ACC112 (cell line): ENCODE data around the gene DNPEP.

Experiments
- H2AFZ ChIP-seq: fragments of 200-600 bp; sonication (generic); one replicate; pipeline ENCODE4 v1.6.0; 2017; ENCODE audit warnings: antibody characterized with exemption, low read length; ENCODE audit not compliant: unreplicated experiment
- H3K27ac ChIP-seq: fragments of 200-600 bp; sonication (generic); 2 replicates; pipeline ENCODE4 v1.5.1; 2014; ENCODE audit warnings: low read depth, mild to moderate bottlenecking, antibody characterized with exemption, low read length, moderate library complexity
- H3K27me3 ChIP-seq: fragments of 200-600 bp; sonication (generic); 2 replicates; pipeline ENCODE4 v1.6.1; 2014; ENCODE audit warnings: mild to moderate bottlenecking, antibody characterized with exemption, low read length, moderate library complexity, mixed read lengths; ENCODE audit not compliant: insufficient read depth
- H3K36me3 ChIP-seq: fragments of 200-600 bp; sonication (generic); 2 replicates; pipeline ENCODE4 v1.6.1; 2016; ENCODE audit warnings: mild to moderate bottlenecking, antibody characterized with exemption, low read length, moderate library complexity, mixed read lengths; ENCODE audit not compliant: insufficient read depth
- H3K4me1 ChIP-seq: fragments of 200-600 bp; sonication (generic); one replicate; pipeline ENCODE4 v1.6.1; 2016; ENCODE audit warnings: low read length, mixed read lengths; ENCODE audit not compliant: insufficient read depth, unreplicated experiment, control insufficient read depth
- H3K4me3 ChIP-seq: fragments of 200-600 bp; sonication (generic); 2 replicates; pipeline ENCODE4 v1.5.1; 2014; ENCODE audit warnings: mild to moderate bottlenecking, low read depth, low read length
- H3K79me2 ChIP-seq: fragments of 200-600 bp; sonication (generic); one replicate; pipeline ENCODE4 v1.6.0; 2016; ENCODE audit warnings: low read length; ENCODE audit not compliant: control insufficient read depth, unreplicated experiment, insufficient read depth

DNPEP gene

DNA sequence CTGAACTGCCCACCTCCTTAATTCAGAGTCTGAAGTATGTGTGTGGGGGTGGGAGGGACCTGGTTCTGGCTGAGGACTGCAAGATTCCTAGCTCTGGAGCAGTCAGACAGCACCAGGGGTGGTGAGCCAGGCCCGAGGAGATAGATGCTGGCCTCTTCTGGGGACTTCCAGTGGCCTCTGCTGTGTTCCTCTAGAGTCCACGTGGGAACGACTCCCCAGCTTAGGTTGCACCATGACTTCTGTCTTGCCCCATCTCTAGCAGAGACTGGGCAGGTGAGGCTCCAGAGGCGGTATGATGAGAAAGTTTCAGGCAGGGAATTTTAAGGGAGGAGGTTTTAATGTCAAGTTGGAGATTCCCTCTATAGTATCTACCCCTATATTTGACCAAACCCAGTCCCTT is 33.1 kb downstream of the DNPEP start:
- Histone ChIP-seq H3K27ac (no peak overlapping the region), H3K36me3 (no peaks in the 10 kb centered on the region), H3K79me2 (no peaks in the 10 kb centered on the region), H3K4me1 (peaks cover 6% of the 10 kb centered on the region), H2AFZ (no peak overlapping the region), H3K4me3 (no peak overlapping the region), H3K27me3 (peaks cover 36% of the 10 kb centered on the region)

- Histone ChIP-seq H3K36me3 (no peaks in the 10 kb centered on the region), H3K27me3 (peaks cover 30% of the 10 kb centered on the region), H3K4me3 (no peak overlapping the region), H3K27ac (no peak overlapping the region), H3K79me2 (no peaks in the 10 kb centered on the region), H2AFZ (no peak overlapping the region), H3K4me1 (peaks cover 4% of the 10 kb centered on the region)
These were observed 34.6 kb downstream of the DNPEP start for GRCh38 chr2:219353129-219353528.

GRCh38 chr2:219352448-219353023 is 35.2 kb downstream of the DNPEP start:
- Histone ChIP-seq H2AFZ (no peak overlapping the region), H3K4me3 (no peak overlapping the region)

DNA sequence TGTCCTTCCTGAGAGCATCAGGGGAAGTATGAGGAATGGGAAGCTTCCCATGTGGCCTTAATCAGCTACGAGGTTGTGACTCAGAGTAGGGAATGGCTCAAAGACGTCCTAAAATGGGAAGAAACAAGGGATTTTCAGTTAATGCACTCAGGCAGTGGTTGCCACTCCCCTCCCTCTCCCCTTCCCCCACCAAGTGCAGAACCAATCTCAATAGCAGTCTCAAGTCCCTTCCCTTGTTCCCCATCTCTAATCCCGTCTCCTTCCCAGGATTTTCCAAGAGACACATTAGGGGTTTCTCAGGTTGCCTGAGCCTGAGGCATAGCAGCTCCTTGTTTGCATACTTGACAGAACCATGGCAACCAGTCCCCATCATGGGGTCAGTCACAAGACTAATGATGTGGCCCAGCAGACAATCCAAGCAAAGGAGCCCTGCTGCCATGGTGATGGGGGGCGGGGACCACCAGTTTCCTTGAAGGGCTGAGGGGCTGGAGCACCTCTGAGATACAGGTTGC is 36.9 kb downstream of the DNPEP start:
- Histone ChIP-seq H3K27ac (no peak overlapping the region), H3K4me1 (peaks cover 4% of the 10 kb centered on the region), H3K27me3 (peaks cover 27% of the 10 kb centered on the region), H3K79me2 (no peaks in the 10 kb centered on the region), H2AFZ (no peak overlapping the region), H3K36me3 (no peaks in the 10 kb centered on the region), H3K4me3 (no peak overlapping the region)

More at GRCh38 chr2:219352448-219353023, 35.2 kb downstream of the DNPEP start:
- H3K36me3 ChIP-seq, result no peaks in the 10 kb centered on the region
- peaks cover 28% of the 10 kb centered on the region for H3K27me3 ChIP-seq
- no peaks in the 10 kb centered on the region for H3K79me2 ChIP-seq
- peaks cover 4% of the 10 kb centered on the region for H3K4me1 ChIP-seq
- no peak overlapping the region for H3K27ac ChIP-seq

DNA sequence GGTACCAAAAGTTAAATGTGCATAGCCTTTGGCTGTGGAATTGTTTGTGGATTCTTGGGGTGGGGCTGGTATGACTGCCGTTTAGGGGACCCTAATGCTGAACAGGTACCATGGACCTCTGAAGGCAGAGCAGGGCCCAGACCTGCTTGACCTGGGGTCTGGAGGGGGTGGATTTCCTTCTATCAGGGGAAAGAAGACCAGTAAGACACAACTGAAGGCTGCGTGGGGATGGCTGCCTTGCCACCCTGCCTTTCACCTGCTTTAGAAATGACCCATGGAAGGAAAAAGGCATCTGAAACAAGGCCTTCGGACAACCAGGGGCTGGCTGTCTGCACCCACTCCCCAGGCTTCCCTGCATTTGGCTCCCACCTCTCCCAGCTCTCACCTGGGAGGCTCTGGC is 37.5 kb downstream of the DNPEP start:
- Histone ChIP-seq H3K27me3 (peaks cover 30% of the 10 kb centered on the region), H2AFZ (no peak overlapping the region), H3K4me1 (peaks cover 4% of the 10 kb centered on the region), H3K79me2 (no peaks in the 10 kb centered on the region), H3K4me3 (no peak overlapping the region), H3K36me3 (no peaks in the 10 kb centered on the region), H3K27ac (no peak overlapping the region)

DNA sequence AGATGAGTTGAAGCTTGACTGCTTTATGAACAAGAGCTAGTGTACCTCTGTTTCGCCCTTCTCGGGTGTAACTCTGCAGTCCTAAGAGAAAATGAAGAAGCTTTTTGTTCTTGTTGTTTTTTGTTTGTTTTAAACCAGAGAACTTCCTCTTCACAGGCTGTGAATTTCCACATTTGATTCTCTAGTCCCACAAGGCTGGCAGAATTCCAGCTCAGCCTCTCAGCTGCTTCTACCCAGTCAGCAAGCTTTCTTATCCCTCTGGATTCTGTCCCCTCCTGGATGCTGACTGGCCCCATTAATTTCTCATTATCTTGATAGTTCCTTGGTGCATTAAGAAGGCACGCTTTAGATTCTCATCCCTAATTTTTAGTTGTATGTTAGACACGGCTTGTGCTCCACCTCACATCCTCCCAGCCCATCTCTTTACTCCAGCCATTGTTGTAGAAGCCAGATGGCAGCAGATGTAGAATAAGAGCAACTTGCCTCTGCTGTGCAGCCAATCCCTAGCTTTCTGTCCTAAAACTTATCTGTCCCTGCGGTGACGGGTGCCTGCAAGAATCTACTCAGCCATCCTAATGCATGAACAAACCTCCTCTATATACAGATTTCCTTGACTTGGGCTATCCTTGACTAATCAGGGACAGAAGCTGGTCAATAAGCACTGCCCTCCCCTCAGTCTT is 42.8 kb downstream of the DNPEP start:
- H3K4me1 ChIP-seq, result no peaks in the 10 kb centered on the region
- no peaks in the 10 kb centered on the region for H3K79me2 ChIP-seq
- no peak overlapping the region for H2AFZ ChIP-seq
- H3K27me3 ChIP-seq, result peaks cover 45% of the 10 kb centered on the region
- H3K36me3 ChIP-seq, result no peaks in the 10 kb centered on the region
- H3K4me3 ChIP-seq, result no peak overlapping the region
- no peak overlapping the region for H3K27ac ChIP-seq

- no peaks in the 10 kb centered on the region for H3K79me2 ChIP-seq
- peaks cover 95% of the 10 kb centered on the region for H3K27me3 ChIP-seq
These were observed 52.3 kb downstream of the DNPEP start for GRCh38 chr2:219335373-219335786.

GRCh38 chr2:219334076-219334475 is 53.6 kb downstream of the DNPEP start:
- Histone ChIP-seq H3K27me3 (peaks cover 95% of the 10 kb centered on the region), H2AFZ (no peak overlapping the region), H3K4me1 (no peaks in the 10 kb centered on the region), H3K4me3 (no peak overlapping the region), H3K79me2 (no peaks in the 10 kb centered on the region), H3K27ac (no peak overlapping the region), H3K36me3 (no peaks in the 10 kb centered on the region)

More at GRCh38 chr2:219335373-219335786, 52.3 kb downstream of the DNPEP start:
- Histone ChIP-seq H2AFZ (no peak overlapping the region), H3K36me3 (no peaks in the 10 kb centered on the region), H3K27ac (no peak overlapping the region), H3K4me1 (no peaks in the 10 kb centered on the region), H3K4me3 (no peak overlapping the region)

DNA sequence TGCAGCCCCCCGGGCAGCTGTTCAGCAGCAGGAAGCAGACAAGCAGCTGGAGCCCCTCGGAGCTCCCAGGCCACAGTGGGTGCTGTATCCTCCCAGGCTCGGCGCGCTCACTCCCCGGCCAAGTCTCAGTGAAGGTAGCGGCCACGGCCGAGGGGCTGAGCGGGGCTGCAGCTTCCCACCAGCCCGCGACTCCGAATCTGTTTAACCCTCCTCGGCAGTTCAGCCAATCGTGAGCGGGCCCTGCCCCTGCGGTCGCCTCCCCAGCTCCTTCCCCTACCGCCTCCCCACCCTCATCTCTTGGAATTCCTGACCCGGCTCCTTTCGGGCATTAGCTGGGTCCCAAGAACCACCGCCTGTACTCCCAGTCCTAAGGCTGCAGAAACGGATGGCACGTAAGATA is 55.2 kb downstream of the DNPEP start, which contains the start of gene RESP18:
Gene RESP18, minus strand, starts transcription at position 203 of the 400 bp plus-strand sequence.
- no peak within 1 kb of the TSS for H3K4me3 ChIP-seq
- no peak within 1 kb of the TSS for H2AFZ ChIP-seq
- no peaks in the 10 kb centered on the region for H3K36me3 ChIP-seq
- no peaks in the 10 kb centered on the region for H3K79me2 ChIP-seq
- H3K4me1 ChIP-seq, result no peaks in the 10 kb centered on the region
- H3K27me3 ChIP-seq, result peaks cover 99% of the 10 kb centered on the region
- H3K27ac ChIP-seq, result no peak within 1 kb of the TSS

GRCh38 chr2:219331560-219332213 is 56.0 kb downstream of the DNPEP start:
- H3K27me3 ChIP-seq, result peaks cover 99% of the 10 kb centered on the region
- H2AFZ ChIP-seq, result no peak overlapping the region
- no peaks in the 10 kb centered on the region for H3K79me2 ChIP-seq
- H3K4me1 ChIP-seq, result no peaks in the 10 kb centered on the region
- H3K27ac ChIP-seq, result no peak overlapping the region
- no peaks in the 10 kb centered on the region for H3K36me3 ChIP-seq
- no peak overlapping the region for H3K4me3 ChIP-seq
